ENCODE results near the gene IL18BP.

- TF ChIP-seq POLR2A (IDR thresholded peaks at IDR 0.05) (no peak), CTCF (IDR thresholded peaks at IDR 0.05) (no peak), POLR2AphosphoS5 (IDR thresholded peaks at IDR 0.05) (no peak)
Observed at GRCh38 chr11:72006309-72007088, 7.8 kb downstream of the IL18BP start.

Data from upper lobe of left lung (tissue), 4 donors.